Transverse colon (tissue), 4 donors: Measurements from ENCODE around the gene ADGRF5.

Experiments used
- CTCF ChIP-seq, 5 experiments: fragments of 200-600 bp in 3 of 5; fragments of 450-650 bp in 2 of 5; sonication (generic) in 3 of 5; IDR thresholded peaks; 1 replicate in 2 of 5; 2 replicates in 3 of 5; pipeline ENCODE4 v1.5.1; 2016 to 2017; ENCODE audit warnings: antibody characterized with exemption in 5 of 5, inconsistent platforms in 3 of 5, mild to moderate bottlenecking in 2 of 5, moderate library complexity in 1 of 5
- POLR2AphosphoS5 ChIP-seq, 3 donors: sonication (generic); formaldehyde crosslinking; IDR thresholded peaks; one replicate each; pipeline ENCODE4 v1.6.1; 2016; ENCODE audit warnings: antibody characterized with exemption in 3 of 3

GRCh38 chr6:46967826-46968349 lies 46.1 kb upstream of the ADGRF5 start:
- TF ChIP-seq CTCF (IDR thresholded peaks at IDR 0.05) (no peak), POLR2AphosphoS5 (IDR thresholded peaks at IDR 0.05) (no peak)
